GM19372 (cell line): ENCODE data around the gene CTXN2.

Experiments used
- ATAC-seq: cut with Tn5 transposase; IDR thresholded peaks from one replicate; pipeline ENCODE4 v1.9.1; 2021; ENCODE audit warnings: mild to moderate bottlenecking, low read depth, moderate library complexity; ENCODE audit not compliant: unreplicated experiment

Gene CTXN2

GRCh38 chr15:48191574-48192225 is at the start of gene CTXN2:
TSS of gene CTXN2 (plus strand) at chr15:48191665. CDS start at chr15:48201301, 9,636 bp downstream.
- ATAC-seq, result no peak

- ATAC-seq, result no peak
Measured at GRCh38 chr15:48143856-48144255, 47.6 kb upstream of the CTXN2 start.

- no peak for ATAC-seq
Measured at GRCh38 chr15:48144889-48145288, 46.6 kb upstream of the CTXN2 start.

DNA sequence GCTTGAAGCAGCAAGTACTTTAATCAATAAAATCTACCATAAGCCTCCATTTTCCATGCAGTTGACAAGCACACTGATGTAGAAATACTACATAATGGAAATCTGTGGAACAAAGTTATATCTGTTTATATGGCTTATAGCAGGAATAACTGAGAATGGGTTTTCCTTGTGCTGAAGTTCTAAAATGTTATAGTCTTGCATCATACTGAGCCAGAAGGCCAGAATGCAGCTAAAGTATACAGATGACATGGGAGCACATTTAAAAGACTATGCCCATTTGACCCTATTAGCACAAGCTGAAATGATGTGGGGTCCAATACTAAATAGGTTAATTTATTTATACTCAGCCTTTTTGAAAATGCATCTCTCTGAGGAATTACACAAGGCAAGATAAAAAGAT is 45.5 kb upstream of the CTXN2 start:
- no peak for ATAC-seq

DNA sequence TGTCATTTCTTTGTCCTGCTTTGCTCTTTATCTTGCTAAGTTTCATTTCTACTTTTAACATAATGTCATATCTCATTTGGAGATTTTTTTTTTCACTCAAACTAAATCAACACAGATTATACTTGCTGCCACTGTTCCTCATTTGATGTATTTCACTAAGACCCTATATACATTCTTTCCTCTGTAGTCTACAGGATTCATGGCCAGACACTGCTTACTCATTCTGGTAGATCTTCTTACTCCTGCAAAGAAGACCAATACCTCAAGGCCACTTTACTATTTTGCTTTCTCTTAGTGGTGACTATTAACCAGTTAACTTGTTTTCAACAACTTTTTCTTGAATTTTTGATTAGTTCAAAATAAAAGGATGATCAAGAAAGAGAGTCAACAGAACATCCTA is 44.1 kb upstream of the CTXN2 start:
- ATAC-seq, result no peak

- no peak for ATAC-seq
Measured at GRCh38 chr15:48149858-48150257, 41.6 kb upstream of the CTXN2 start.

DNA sequence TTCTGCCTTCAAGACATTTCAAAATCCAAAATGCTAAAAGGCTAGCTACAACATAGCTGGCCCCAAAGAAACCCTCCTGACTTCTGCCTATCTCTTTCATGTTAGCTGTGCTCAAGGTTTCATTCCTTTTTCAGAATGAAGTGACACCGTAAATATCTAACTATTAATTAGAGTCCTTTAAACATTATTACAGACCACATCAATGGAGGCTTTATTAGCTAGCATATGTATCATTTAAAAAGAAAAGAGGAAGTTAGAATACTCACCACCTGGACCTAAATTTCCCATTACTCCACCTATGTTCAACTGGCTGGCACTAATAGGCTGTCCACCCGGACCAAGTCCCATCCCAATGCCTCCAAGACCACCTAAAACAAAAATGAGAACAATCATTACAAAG is 37.9 kb upstream of the CTXN2 start:
- ATAC-seq, result no peak

DNA sequence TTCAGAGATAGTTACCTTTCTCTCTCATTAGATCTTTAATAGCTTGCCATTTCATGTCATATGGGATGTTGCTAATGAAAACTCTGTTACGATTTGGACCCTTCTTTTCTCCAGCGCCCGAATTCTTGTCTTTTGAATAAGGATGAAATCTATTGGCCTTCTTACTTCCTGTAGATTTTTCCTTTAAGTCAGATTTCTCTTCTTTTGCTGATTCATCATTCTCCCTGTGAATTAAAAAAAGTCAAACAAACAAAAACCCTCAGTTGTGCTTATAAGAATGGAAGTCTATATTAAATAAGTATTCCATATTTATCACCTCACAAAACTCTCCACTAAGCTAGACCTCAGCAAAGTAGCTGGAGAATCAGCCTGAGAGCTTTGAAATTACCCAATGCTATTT is 22.8 kb upstream of the CTXN2 start:
- no peak for ATAC-seq

GRCh38 chr15:48170981-48171380 is 20.5 kb upstream of the CTXN2 start:
- ATAC-seq, result no peak

- ATAC-seq, result no peak
Measured at GRCh38 chr15:48175126-48175525, 16.3 kb upstream of the CTXN2 start.

DNA sequence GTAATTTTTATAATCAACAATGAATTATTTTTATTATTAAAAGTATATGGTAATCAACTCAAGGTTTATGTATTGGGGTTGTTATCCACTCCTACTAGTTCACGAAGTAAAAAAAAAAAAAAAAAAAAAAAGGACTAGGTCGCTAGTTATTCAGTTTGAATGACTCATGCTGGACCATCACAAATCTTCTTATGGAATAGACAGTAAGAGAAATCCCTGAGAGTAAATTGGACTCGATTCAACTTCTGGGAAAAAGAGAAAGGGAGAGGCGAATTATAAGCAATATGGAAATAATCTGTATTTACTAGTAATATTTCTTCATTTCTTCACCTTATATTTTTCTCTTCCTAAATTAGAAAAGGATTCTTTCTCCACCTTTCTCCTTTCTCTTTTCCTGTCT is 15.4 kb upstream of the CTXN2 start:
- no peak for ATAC-seq

- no peak for ATAC-seq
Measured at GRCh38 chr15:48176957-48177356, 14.5 kb upstream of the CTXN2 start.

GRCh38 chr15:48177383-48177765 is 14.1 kb upstream of the CTXN2 start:
- peak; percentile 50 for ATAC-seq

DNA sequence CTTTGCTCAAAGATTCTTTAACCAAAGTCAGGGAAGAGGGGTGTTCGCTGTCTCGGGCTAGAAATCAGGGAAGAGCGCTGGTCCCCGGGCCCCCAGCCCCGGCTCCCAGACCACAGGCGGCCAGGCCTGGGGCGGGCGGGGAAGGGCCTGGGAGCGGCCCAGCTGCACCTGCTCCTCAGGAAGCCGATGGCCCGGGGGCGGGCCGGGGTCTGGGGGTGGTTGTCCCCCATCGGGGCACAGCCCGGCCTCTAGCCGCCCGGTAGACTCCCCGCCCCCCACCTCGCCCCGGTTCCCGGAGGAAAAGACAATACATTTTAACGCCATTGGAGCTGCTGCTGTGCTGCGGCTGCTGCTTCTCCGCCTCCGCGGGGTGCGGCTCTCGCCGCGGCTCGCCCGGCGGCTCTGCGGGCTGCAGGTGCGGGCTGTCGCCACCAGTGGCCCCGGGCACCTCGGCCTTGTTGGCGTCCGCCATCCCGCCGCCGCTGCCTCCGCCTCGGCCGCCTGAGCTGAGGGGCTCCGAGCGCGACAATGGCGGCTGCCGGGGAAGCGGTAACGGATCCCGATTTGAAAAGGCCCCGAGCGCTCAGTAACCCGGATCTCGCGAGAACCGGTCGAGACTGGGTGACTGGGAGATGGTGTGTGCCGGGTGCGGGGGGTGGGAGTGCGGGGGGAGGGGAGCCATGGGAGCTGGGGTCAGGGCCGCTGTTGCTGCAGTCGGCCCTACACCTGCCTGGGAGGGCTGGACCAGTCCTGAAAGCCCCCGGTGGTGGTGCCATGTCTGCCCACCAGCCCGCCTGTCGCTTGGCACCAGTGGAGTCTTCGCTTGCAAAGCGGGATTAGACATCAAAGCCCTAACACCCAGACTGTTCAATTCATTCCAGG is 13.5 kb upstream of the CTXN2 start, which contains the start of gene MYEF2:
MYEF2 (minus strand) TSS at position 530 of the 882 bp plus-strand sequence; CDS start at position 472, 58 bp downstream.
- peak; percentile 66 for ATAC-seq

DNA sequence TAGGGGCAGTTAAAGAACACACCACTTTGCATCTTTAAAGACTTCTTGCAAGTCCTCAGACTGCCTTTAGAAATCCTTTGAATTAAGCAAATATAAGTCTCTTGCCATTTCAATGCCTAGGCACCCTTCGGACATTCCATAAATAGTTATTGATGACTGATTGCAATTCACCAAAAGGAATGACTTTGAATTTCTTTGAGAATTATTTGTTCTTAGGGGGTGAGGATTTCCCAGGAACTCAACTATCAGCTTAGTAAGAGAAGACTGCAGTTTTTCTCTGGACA is 12.9 kb upstream of the CTXN2 start:
- ATAC-seq, result no peak

GRCh38 chr15:48182749-48183148 is 8.7 kb upstream of the CTXN2 start:
- no peak for ATAC-seq

DNA sequence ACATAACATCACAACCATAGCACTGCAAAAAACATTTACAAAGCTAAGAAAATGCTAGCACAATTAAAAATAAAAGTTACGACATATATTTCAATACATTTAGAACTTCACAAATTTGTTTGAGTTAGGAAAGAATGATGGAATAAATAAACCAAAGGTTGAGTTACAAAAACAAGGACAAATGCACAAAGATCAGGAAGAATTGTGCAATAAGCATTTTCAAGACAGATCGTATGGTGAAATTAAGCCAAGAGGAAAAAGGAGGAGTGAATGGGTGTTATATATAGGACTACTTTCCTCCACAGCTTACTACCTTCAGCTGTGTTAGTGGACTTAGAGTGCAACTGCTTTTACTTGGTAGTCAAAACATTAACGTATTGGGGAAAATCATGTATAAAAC is 5.9 kb upstream of the CTXN2 start:
- ATAC-seq, result no peak

- ATAC-seq, result no peak
Measured at GRCh38 chr15:48186271-48186670, 5.2 kb upstream of the CTXN2 start.

- ATAC-seq, result no peak
Measured at GRCh38 chr15:48190932-48191573, 412 bp upstream of the CTXN2 start.

GRCh38 chr15:48202068-48202467 is 10.6 kb downstream of the CTXN2 start:
- no peak for ATAC-seq

- ATAC-seq, result no peak
Measured at GRCh38 chr15:48205981-48206380, 14.5 kb downstream of the CTXN2 start, which contains the start of gene SLC12A1. TSS of gene SLC12A1 (plus strand) at chr15:48206302. CDS start at chr15:48207720, 1,418 bp downstream.
